Body of pancreas (tissue), 4 donors: ENCODE results near the gene TIMM22. TPM values are rescaled to one million over a fixed set of nuclear protein-coding genes. Genes with fewer than 3 reads are reported as not detected.

Experiments used
- ATAC-seq: fragments of 150-250 bp; one replicate; pipeline ENCODE4 v1.9.1; 2016
- DNase-seq, 4 donors: peaks; one replicate each; pipeline ENCODE4 v3.0.0-alpha.2; 2019
- H3K27ac ChIP-seq, 4 donors: fragments of 200-600 bp; sonication (generic); 1 replicate in 3 of 4; 2 replicates in 1 of 4; pipeline versions ENCODE4 v1.5.1 to v1.6.1; 2016 to 2019; ENCODE audit warnings: mild to moderate bottlenecking in 1 of 4, mixed read lengths in 1 of 4, moderate library complexity in 1 of 4
- H3K27me3 ChIP-seq, 2 donors: fragments of 200-600 bp; sonication (generic); one replicate each; pipeline ENCODE4 v1.6.0; 2016; ENCODE audit warnings: mild to moderate bottlenecking in 1 of 2
- H3K36me3 ChIP-seq, 2 donors: fragments of 200-600 bp; sonication (generic); replicated peaks in 1 of 2; 2 replicates each; pipeline ENCODE4 v1.5.1; 2016; ENCODE audit warnings: low read depth in 2 of 2; ENCODE audit not compliant: insufficient read depth in 1 of 2
- H3K4me1 ChIP-seq: fragments of 200-600 bp; sonication (generic); one replicate; pipeline ENCODE4 v1.6.0; 2016
- H3K4me3 ChIP-seq, 2 donors: fragments of 200-600 bp; sonication (generic); 1 replicate in 1 of 2; 2 replicates in 1 of 2; pipeline ENCODE4 v1.5.1; 2016 to 2019
- H3K9me3 ChIP-seq, 3 donors: fragments of 200-600 bp; sonication (generic); 1 replicate in 2 of 3; 2 replicates in 1 of 3; pipeline ENCODE4 v1.5.1; 2016
- CTCF ChIP-seq, 7 experiments: fragments of 450-650 bp in 4 of 7; fragments of 200-600 bp in 3 of 7; sonication (generic) in 3 of 7; IDR thresholded peaks; one replicate each; pipeline ENCODE4 v1.5.1; 2016 to 2019; ENCODE audit warnings: antibody characterized with exemption in 7 of 7
- POLR2A ChIP-seq, 3 donors: fragments of 450-650 bp; IDR thresholded peaks; one replicate each; pipeline ENCODE4 v1.6.1; 2016; ENCODE audit warnings: antibody characterized with exemption in 3 of 3, mild to moderate bottlenecking in 2 of 3
- WGBS, 2 donors: methylation state at CpG; one replicate each; pipeline ENCODE4 v1.1.5; 2017; 5-methylcytosine and 5-hydroxymethylcytosine counted together
- intact Hi-C: fragments of 100-400 bp; cut with DNase I; formaldehyde crosslinking; loops from one replicate; pipeline ENCODE4 v1.15.1; 2023
- total RNA-seq, 2 donors: library from RNA; depleted of rRNA; stranded (reverse); fragments of >200 nt; gene quantifications; one replicate each; pipeline ENCODE4 v1.1.0, GENCODE V29; 2016

Gene TIMM22
- total RNA-seq, 2 donors from 2014 or later = 4.3 to 9.3 TPM

- TF ChIP-seq POLR2A (IDR thresholded peaks at IDR 0.05) (no peak), CTCF (IDR thresholded peaks at IDR 0.05) (no peak)
- WGBS, 2 donors = 76 to 80% methylated on average over 6 of the region's 6 CpGs
- Histone ChIP-seq H3K4me3 (no peak overlapping the region), H3K27ac (no peak overlapping the region), H3K36me3 (no peaks in the 10 kb centered on the region), H3K27me3 (no peaks in the 10 kb centered on the region), H3K9me3 (no peaks in the 10 kb centered on the region), H3K4me1 (peaks cover 34% of the 10 kb centered on the region)
- no peak for DNase-seq
- intact Hi-C loops = no loop called here
- no peak for ATAC-seq
Observed at GRCh38 chr17:977166-977565, 19.8 kb upstream of the TIMM22 start.

GRCh38 chr17:978103-979093 lies 18.5 kb upstream of the TIMM22 start:
- peaks cover 34% of the 10 kb centered on the region for H3K4me1 ChIP-seq
- H3K27me3 ChIP-seq = no peaks in the 10 kb centered on the region
- WGBS, 2 donors = 2 to 35% methylated on average over 10 to 47 of the region's 72 CpGs
- H3K27ac ChIP-seq = peak overlapping the region in 3 of 4 donors; percentile 54 to 90 (median 70)
- no peaks in the 10 kb centered on the region for H3K9me3 ChIP-seq
- ATAC-seq (no peak), DNase-seq (peak in 3 of 4 donors; percentile 47 to 60 (median 50))
- H3K36me3 ChIP-seq = no peaks in the 10 kb centered on the region
- TF ChIP-seq CTCF (IDR thresholded peaks at IDR 0.05) = no peak
- peak in 1 of 3 donors; percentile 15 for TF ChIP-seq POLR2A (IDR thresholded peaks at IDR 0.05)
- peak overlapping the region; percentile 44 to 77 for H3K4me3 ChIP-seq
- intact Hi-C loops = no loop called here

DNA sequence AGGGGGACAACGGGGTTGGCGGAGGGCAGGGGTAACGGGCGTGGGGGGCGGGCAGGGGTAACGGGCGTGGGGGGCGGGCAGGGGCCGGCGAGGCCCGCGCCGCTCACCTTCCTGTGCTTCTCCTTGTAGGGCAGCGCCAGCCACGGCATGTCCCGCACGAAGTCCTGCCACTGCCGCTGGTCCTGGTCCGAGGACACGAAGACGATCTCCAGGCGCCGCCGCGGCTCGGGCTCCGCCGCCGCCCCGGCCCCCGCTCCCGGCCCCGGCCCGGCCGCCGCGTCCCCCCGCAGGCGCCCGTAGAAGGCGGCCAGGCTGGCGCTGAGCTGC lies 17.8 kb upstream of the TIMM22 start:
- intact Hi-C loops = no loop called here

GRCh38 chr17:979539-980405 lies 17.2 kb upstream of the TIMM22 start, which contains the start of gene NXN:
NXN (minus strand) TSS chr17:979776.
- intact Hi-C loops = no loop called here
- Histone ChIP-seq H3K9me3 (no peaks in the 10 kb centered on the region), H3K36me3 (no peaks in the 10 kb centered on the region), H3K27me3 (no peaks in the 10 kb centered on the region), H3K4me1 (peaks cover 34% of the 10 kb centered on the region), H3K4me3 (peak within 1 kb of the TSS; percentile 44 to 77), H3K27ac (peak within 1 kb of the TSS; percentile 66 to 91 (median 87))
- ATAC-seq (peak; percentile 87), DNase-seq (peak; percentile 84 to 90 (median 88))
- 2 to 31% methylated on average over 8 to 55 of the region's 94 CpGs for WGBS, 2 donors
- TF ChIP-seq POLR2A (IDR thresholded peaks at IDR 0.05) (peak; percentile 53 to 63 (median 61)), CTCF (IDR thresholded peaks at IDR 0.05) (peak in 3 of 7 experiments; percentile 20 to 46 (median 27))

More for the DNA sequence above, 17.8 kb upstream of the TIMM22 start:
- H3K27ac ChIP-seq = peak overlapping the region; percentile 27 to 91 (median 87)
- peak overlapping the region; percentile 44 to 52 for H3K4me3 ChIP-seq
- DNase-seq (no peak), ATAC-seq (peak; percentile 31)
- peaks cover 34% of the 10 kb centered on the region for H3K4me1 ChIP-seq
- no peaks in the 10 kb centered on the region for H3K36me3 ChIP-seq
- no peaks in the 10 kb centered on the region for H3K27me3 ChIP-seq
- 2% methylated on average over 6 of the region's 42 CpGs; no CpG with 5 or more reads in 1 of the 2 donors for WGBS, 2 donors
- H3K9me3 ChIP-seq = no peaks in the 10 kb centered on the region
- TF ChIP-seq POLR2A (IDR thresholded peaks at IDR 0.05) (no peak), CTCF (IDR thresholded peaks at IDR 0.05) (no peak)
